A549 (cell line): Measurements from ENCODE around the gene TMEM170A. TPM values are rescaled to one million over a fixed set of nuclear protein-coding genes. Genes with fewer than 3 reads are reported as not detected.

Experiments
- ATAC-seq, 2 experiments: fragments of 200-7000 bp in 1 of 2; fragments of >200 bp in 1 of 2; cut with Nextera tagmentation in 1 of 2; cut with Tn5 transposase in 1 of 2; 3 replicates each; pipeline versions ENCODE4 v1.8.0 to v1.9.1; 2018 to 2020; ENCODE audit warnings: mild to moderate bottlenecking in 1 of 2, moderate library complexity in 1 of 2
- CTCF ChIA-PET: fragments of 300-600 bp; sonication (Branson Sonifier 250); formaldehyde crosslinking; extraction: SDS; loops from one replicate; lab custom pipeline; 2021; ENCODE audit warnings: antibody characterized with exemption, inconsistent platforms; lab: Yijun Ruan, JAX
- POLR2A ChIA-PET: fragments of 350-600 bp; formaldehyde crosslinking; extraction: SDS; loops from one replicate; lab custom pipeline; 2021; ENCODE audit warnings: antibody characterized with exemption, inconsistent platforms; lab: Yijun Ruan, JAX
- DNase-seq, 2 experiments: peaks; one replicate each; pipeline versions ENCODE4 v3.0.0 to v3.0.0-alpha.2; 2011 to 2016; ENCODE audit warnings: low read depth in 1 of 2, low spot score in 1 of 2
- FAIRE-seq: peaks from 2 replicates; lab custom pipeline; 2011; peaks lifted over from hg19 to GRCh38; lab: Jason Lieb, UNC
- H3K27ac ChIP-seq, 2 experiments: fragments of >200 bp; sonication (Bioruptor Twin); formaldehyde crosslinking; 3 replicates each; pipeline ENCODE4 v1.5.1; 2016 to 2017
- H3K4me1 ChIP-seq: fragments of >200 bp; sonication (Bioruptor Twin); formaldehyde crosslinking; 3 replicates; pipeline ENCODE4 v1.6.1; 2016
- H3K4me2 ChIP-seq: fragments of >200 bp; sonication (Bioruptor Twin); formaldehyde crosslinking; 3 replicates; pipeline ENCODE4 v1.6.1; 2016
- H3K4me3 ChIP-seq: fragments of >200 bp; sonication (Bioruptor Twin); formaldehyde crosslinking; 3 replicates; pipeline ENCODE4 v1.5.1; 2016
- H3K9me3 ChIP-seq: fragments of >200 bp; sonication (Bioruptor Twin); formaldehyde crosslinking; 3 replicates; pipeline ENCODE4 v1.6.1; 2016
- CBX2 ChIP-seq: fragments of 200-600 bp; sonication (generic); IDR thresholded peaks from 2 replicates; pipeline ENCODE4 v1.6.1; 2016; ENCODE audit warnings: low read depth, mild to moderate bottlenecking, borderline replicate concordance
- CEBPB ChIP-seq, 2 experiments: fragments of >200 bp in 1 of 2; sonication (Bioruptor Twin) in 1 of 2; formaldehyde crosslinking in 1 of 2; IDR thresholded peaks; 2 replicates each; pipeline ENCODE4 v1.6.1; 2012 to 2016
- EHMT2 ChIP-seq: fragments of 200-600 bp; sonication (generic); IDR thresholded peaks from 2 replicates; pipeline ENCODE4 v1.6.1; 2016; ENCODE audit warnings: antibody characterized with exemption, low read depth, mild to moderate bottlenecking, moderate library complexity
- GATA3 ChIP-seq: IDR thresholded peaks from 2 replicates; pipeline ENCODE4 v1.6.1; 2012; ENCODE audit warnings: borderline replicate concordance
- HES2 ChIP-seq: fragments of >200 bp; sonication (Bioruptor Twin); formaldehyde crosslinking; IDR thresholded peaks from 2 replicates; pipeline ENCODE4 v1.6.1; 2016
- KDM5A ChIP-seq: fragments of 200-600 bp; sonication (generic); IDR thresholded peaks from 2 replicates; pipeline ENCODE4 v1.6.1; 2016; ENCODE audit warnings: antibody characterized with exemption, mild to moderate bottlenecking
- MAX ChIP-seq: IDR thresholded peaks from 2 replicates; pipeline ENCODE4 v1.6.1; 2012
- MYC ChIP-seq: IDR thresholded peaks from 2 replicates; pipeline ENCODE4 v1.6.1; 2012; ENCODE audit warnings: mild to moderate bottlenecking, inconsistent platforms, low read length, improper control_type of control experiment, borderline replicate concordance
- NFE2L2 ChIP-seq: fragments of 150-350 bp; conservative IDR thresholded peaks from 2 replicates; pipeline ENCODE4 v1.6.1; 2014; ENCODE audit warnings: low read length
- PHF8 ChIP-seq: fragments of 200-600 bp; sonication (generic); IDR thresholded peaks from 2 replicates; pipeline ENCODE4 v1.6.1; 2016; ENCODE audit warnings: low read depth, mild to moderate bottlenecking, antibody characterized with exemption, moderate library complexity, borderline replicate concordance
- POLR2A ChIP-seq: IDR thresholded peaks from 2 replicates; pipeline ENCODE4 v1.6.1; 2012; ENCODE audit warnings: mild to moderate bottlenecking, low read length
- POLR2AphosphoS2 ChIP-seq: conservative IDR thresholded peaks from 2 replicates; pipeline ENCODE4 v1.6.1; 2012; ENCODE audit warnings: low read length, improper control_type of control experiment, inconsistent platforms
- RAD21 ChIP-seq, 2 experiments: fragments of >200 bp in 1 of 2; sonication (Bioruptor Twin) in 1 of 2; formaldehyde crosslinking in 1 of 2; IDR thresholded peaks in 1 of 2; conservative IDR thresholded peaks in 1 of 2; 2 replicates in 1 of 2; 3 replicates in 1 of 2; pipeline ENCODE4 v1.6.1; 2012 to 2018; ENCODE audit warnings: inconsistent platforms in 1 of 2
- RARB ChIP-seq: fragments of 250-450 bp; sonication (Bioruptor Pico); IDR thresholded peaks from 2 replicates; pipeline ENCODE4 v1.8.0; 2021; ENCODE audit warnings: mild to moderate bottlenecking, moderate library complexity
- REST ChIP-seq: fragments of 200-600 bp; sonication (generic); IDR thresholded peaks from 2 replicates; pipeline ENCODE4 v1.6.1; 2016; ENCODE audit warnings: antibody characterized with exemption, mild to moderate bottlenecking, moderate library complexity
- SREBF2 ChIP-seq: fragments of 450-650 bp; IDR thresholded peaks from 2 replicates; pipeline ENCODE4 v1.6.1; 2014; ENCODE audit warnings: mild to moderate bottlenecking, moderate library complexity
- TFCP2L1 ChIP-seq: fragments of 250-450 bp; sonication (Bioruptor Pico); IDR thresholded peaks from 2 replicates; pipeline ENCODE4 v1.5.0; 2021; ENCODE audit warnings: mild to moderate bottlenecking
- USF2 ChIP-seq: fragments of 450-650 bp; IDR thresholded peaks from 2 replicates; pipeline ENCODE4 v1.6.1; 2014; ENCODE audit warnings: antibody characterized with exemption
- ZC3H11A ChIP-seq: fragments of 450-650 bp; IDR thresholded peaks from 2 replicates; pipeline ENCODE4 v1.6.1; 2014; ENCODE audit warnings: antibody characterized with exemption, mild to moderate bottlenecking
- whole genome bisulfite sequencing: methylation state at CpG from one replicate; pipeline ENCODE4 v1.1.6; 2017; ENCODE audit errors: missing lambda C conversion rate; 5-methylcytosine and 5-hydroxymethylcytosine counted together
- polyA plus RNA-seq, 4 experiments: library from polyadenylated mRNA; depleted of rRNA in 3 of 4; stranded (reverse); fragments of >200 nt; fragmentation: RNase III in 1 of 4; extraction: RNeasy Plus Mini Kit Qiagen cat#74134 plus additional on column Dnase treatment in 1 of 4; gene quantifications; 2 replicates in 3 of 4; 3 replicates in 1 of 4; pipeline ENCODE4 v1.2.3, GENCODE V29; 2011 to 2017

Gene TMEM170A
- polyA plus RNA-seq, 2 of the 4 experiments (the other 2 are of a cell fraction) = 13.9 to 21.7 TPM

GRCh38 chr16:75402159-75402820 lies 62.2 kb downstream of the TMEM170A start:
- ChIA-PET POLR2A (no interaction called here), CTCF (interaction anchor here (0.6 to 15.6 kb wide), 17 partner anchors 8 to 407 kb away, joined by 3 to 158 read pairs (median 4); no protein-coding TSS in a partner anchor)
- DNase-seq = no peak
- Histone ChIP-seq H3K4me2 (no peak overlapping the region), H3K27ac (no peak overlapping the region), H3K4me3 (no peak overlapping the region), H3K4me1 (no peaks in the 10 kb centered on the region), H3K9me3 (no peaks in the 10 kb centered on the region)
- FAIRE-seq = no peak
- ATAC-seq = no peak
- TF ChIP-seq POLR2AphosphoS2 (no peak), RARB (CRISPR knock-in tag) (no peak), TFCP2L1 (no peak), RAD21 (conservative IDR thresholded peaks at IDR 0.05 in 1 of 2, IDR thresholded peaks at IDR 0.05 in 1 of 2) (no peak)
- WGBS = 48% methylated on average over 2 of the region's 2 CpGs

- Histone ChIP-seq H3K4me1 (no peaks in the 10 kb centered on the region), H3K4me2 (no peak overlapping the region), H3K9me3 (no peaks in the 10 kb centered on the region), H3K27ac (no peak overlapping the region), H3K4me3 (no peak overlapping the region)
- FAIRE-seq (no peak), ATAC-seq (no peak), DNase-seq (no peak)
- TF ChIP-seq REST = no peak
- no peak for TF ChIP-seq CBX2
- TF ChIP-seq HES2 = no peak
- no peak for TF ChIP-seq ZC3H11A
- no peak for TF ChIP-seq KDM5A
- no peak for TF ChIP-seq EHMT2
- no peak for TF ChIP-seq CEBPB (IDR thresholded peaks at IDR 0.05)
- CTCF ChIA-PET = interaction anchor here (0.6 to 15.6 kb wide), 17 partner anchors 9 to 406 kb away, joined by 3 to 158 read pairs (median 4); no protein-coding TSS in a partner anchor
- POLR2A ChIA-PET = interaction anchor here (0.7 kb wide), 1 partner anchor 11 kb away, joined by 3 read pairs; no protein-coding TSS in a partner anchor
Measured at GRCh38 chr16:75401691-75402090, 62.8 kb downstream of the TMEM170A start.

GRCh38 chr16:75398333-75398732 lies 66.2 kb downstream of the TMEM170A start:
- H3K27ac ChIP-seq = no peak overlapping the region
- ATAC-seq (no peak), DNase-seq (no peak), FAIRE-seq (no peak)
- POLR2A ChIA-PET = no interaction called here
- 58% methylated on average over 1 of the region's 1 CpG for WGBS
- H3K4me3 ChIP-seq = no peak overlapping the region
- CTCF ChIA-PET = interaction anchor here (0.6 to 15.6 kb wide), 7 partner anchors 8 to 199 kb away, joined by 3 to 158 read pairs (median 4); no protein-coding TSS in a partner anchor
- no peaks in the 10 kb centered on the region for H3K9me3 ChIP-seq
- no peaks in the 10 kb centered on the region for H3K4me1 ChIP-seq
- no peak for TF ChIP-seq PHF8
- TF ChIP-seq POLR2A = no peak
- TF ChIP-seq SREBF2 = no peak
- TF ChIP-seq EHMT2 = no peak
- no peak for TF ChIP-seq MYC
- TF ChIP-seq GATA3 = no peak
- TF ChIP-seq MAX = no peak
- TF ChIP-seq USF2 = no peak
- TF ChIP-seq NFE2L2 = no peak
- no peak overlapping the region for H3K4me2 ChIP-seq
